HTERT RPE-1 (cell line): ENCODE results near the gene DHRS2.

ENCODE experiments used
- in situ Hi-C: fragments of 300-500 bp; cut with MboI; formaldehyde crosslinking; loops from 4 replicates; pipeline ENCODE4 v1.14.3; 2020; ENCODE audit warnings: low sequenced_read_pairs

The DHRS2 gene

GRCh38 chr14:23646648-23647549 is 10.7 kb downstream of the DHRS2 start:
- in situ Hi-C loops: no loop called here

- in situ Hi-C loops: no loop called here
Observed at GRCh38 chr14:23647619-23648018, 11.5 kb downstream of the DHRS2 start.

GRCh38 chr14:23648764-23649460 is 12.7 kb downstream of the DHRS2 start:
- in situ Hi-C loops: no loop called here

GRCh38 chr14:23650506-23650905 is 14.3 kb downstream of the DHRS2 start:
- in situ Hi-C loops: no loop called here

- in situ Hi-C loops: no loop called here
Observed at GRCh38 chr14:23653051-23653450, 16.9 kb downstream of the DHRS2 start.

GRCh38 chr14:23654231-23654630 is 18.1 kb downstream of the DHRS2 start:
- in situ Hi-C loops: no loop called here

- in situ Hi-C loops: no loop called here
Observed at GRCh38 chr14:23657959-23658470, 21.9 kb downstream of the DHRS2 start.

- in situ Hi-C loops: no loop called here
Observed at GRCh38 chr14:23660290-23661226, 24.4 kb downstream of the DHRS2 start.

GRCh38 chr14:23661542-23661941 is 25.4 kb downstream of the DHRS2 start:
- in situ Hi-C loops: no loop called here

GRCh38 chr14:23663127-23663526 is 27.0 kb downstream of the DHRS2 start:
- in situ Hi-C loops: no loop called here

GRCh38 chr14:23663711-23664110 is 27.5 kb downstream of the DHRS2 start:
- in situ Hi-C loops: no loop called here

- in situ Hi-C loops: no loop called here
Observed at GRCh38 chr14:23664207-23664885, 28.2 kb downstream of the DHRS2 start.

GRCh38 chr14:23665302-23666016 is 29.3 kb downstream of the DHRS2 start:
- in situ Hi-C loops: no loop called here

- in situ Hi-C loops: no loop called here
Observed at GRCh38 chr14:23667134-23667533, 31.0 kb downstream of the DHRS2 start.

GRCh38 chr14:23669441-23669840 is 33.3 kb downstream of the DHRS2 start:
- in situ Hi-C loops: no loop called here

GRCh38 chr14:23670481-23670880 is 34.3 kb downstream of the DHRS2 start:
- in situ Hi-C loops: no loop called here

GRCh38 chr14:23672200-23672599 is 36.0 kb downstream of the DHRS2 start:
- in situ Hi-C loops: no loop called here

- in situ Hi-C loops: no loop called here
Observed at GRCh38 chr14:23675337-23675736, 39.2 kb downstream of the DHRS2 start.

GRCh38 chr14:23675906-23676305 is 39.7 kb downstream of the DHRS2 start:
- in situ Hi-C loops: no loop called here

- in situ Hi-C loops: no loop called here
Observed at GRCh38 chr14:23681337-23681736, 45.2 kb downstream of the DHRS2 start.
